ENCODE results near the gene CYYR1.

Gene CYYR1

DNA sequence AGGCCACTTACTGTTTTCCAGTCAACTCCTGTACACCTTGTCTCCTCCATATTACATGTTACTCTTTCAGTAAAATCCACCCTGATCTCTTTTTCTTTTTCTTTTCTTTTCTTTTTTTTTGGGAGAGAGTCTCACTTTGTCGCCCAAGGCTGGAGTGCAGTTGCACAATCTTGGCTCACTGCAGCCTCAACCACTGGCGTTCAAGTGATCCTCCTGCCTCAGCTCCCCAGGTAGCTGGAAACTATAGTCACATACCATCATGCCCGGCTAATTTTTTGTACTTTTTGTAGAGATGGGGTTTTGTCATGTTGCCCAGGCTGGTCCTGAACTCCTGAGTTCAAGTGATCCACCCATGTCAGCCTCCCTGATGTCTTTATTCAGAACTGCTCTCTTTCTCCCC, 57.8 kb downstream of the CYYR1 start:
- H3K27me3 ChIP-seq (replicated peaks in 2 of 5; ENCODE audit: control insufficient read depth in 4 of 5, insufficient read depth in 5 of 5, low read length in 4 of 5) = no peaks in the 10 kb centered on the region
- no peak overlapping the region for H3K27ac ChIP-seq (ENCODE audit: insufficient read depth in 1 of 2, low read depth in 1 of 2, low read length in 2 of 2, poor library complexity in 1 of 2, severe bottlenecking in 2 of 2)
- ChIA-PET CTCF (no interaction called here), POLR2A (no interaction called here)
- no peaks in the 10 kb centered on the region for H3K4me1 ChIP-seq (ENCODE audit: control extremely low read depth in 1 of 4, control insufficient read depth in 4 of 4, insufficient read depth in 4 of 4, low read length in 3 of 4)
- DNase-seq = no peak
- H3K9me3 ChIP-seq (ENCODE audit: control extremely low read depth in 1 of 5, control insufficient read depth in 4 of 5, insufficient read depth in 2 of 5, low read depth in 1 of 5, low read length in 4 of 5) = peaks cover 0 to 11% (median 0%) of the 10 kb centered on the region in 5 experiments
- peaks cover 0 to 8% (median 8%) of the 10 kb centered on the region in 4 experiments for H3K36me3 ChIP-seq (ENCODE audit: control insufficient read depth in 4 of 4, insufficient read depth in 4 of 4, low read length in 3 of 4)
- 70% methylated on average over 2 of the region's 3 CpGs for WGBS (ENCODE audit: insufficient coverage)
- no peak overlapping the region for H3K4me3 ChIP-seq (ENCODE audit: control insufficient read depth in 1 of 7, extremely low read depth in 1 of 7, insufficient read depth in 4 of 7, low read depth in 2 of 7, low read length in 6 of 7)

DNA sequence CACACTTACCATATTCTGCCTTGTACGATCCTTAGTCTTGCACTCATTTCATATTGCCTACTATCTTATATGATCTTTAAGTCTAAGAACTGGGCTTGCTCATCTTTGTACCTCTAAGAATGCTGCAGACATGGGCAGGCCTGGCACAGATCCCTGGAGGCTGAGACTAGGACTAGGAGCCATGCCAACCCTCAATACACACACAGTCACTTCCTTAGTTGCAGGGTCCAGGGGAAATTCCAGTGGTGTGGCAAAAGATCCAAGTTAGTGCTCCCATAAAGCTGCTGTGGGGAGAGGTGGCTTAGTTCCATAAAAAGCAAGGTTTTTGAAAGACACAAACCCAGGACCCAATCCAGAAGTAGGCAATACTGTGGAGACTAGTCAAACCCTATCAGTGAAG, 59.9 kb downstream of the CYYR1 start:
- H3K4me1 ChIP-seq (ENCODE audit: control extremely low read depth in 1 of 4, control insufficient read depth in 4 of 4, insufficient read depth in 4 of 4, low read length in 3 of 4) = no peaks in the 10 kb centered on the region
- peaks cover under 1 to 5% (median 2%) of the 10 kb centered on the region in 4 experiments for H3K36me3 ChIP-seq (ENCODE audit: control insufficient read depth in 4 of 4, insufficient read depth in 4 of 4, low read length in 3 of 4)
- H3K9me3 ChIP-seq (ENCODE audit: control extremely low read depth in 1 of 5, control insufficient read depth in 4 of 5, insufficient read depth in 2 of 5, low read depth in 1 of 5, low read length in 4 of 5) = peaks cover 0 to 4% (median 0%) of the 10 kb centered on the region in 5 experiments
- no peak for DNase-seq
- no peaks in the 10 kb centered on the region for H3K27me3 ChIP-seq (replicated peaks in 2 of 5; ENCODE audit: control insufficient read depth in 4 of 5, insufficient read depth in 5 of 5, low read length in 4 of 5)
- ChIA-PET CTCF (no interaction called here), POLR2A (no interaction called here)
- H3K27ac ChIP-seq (ENCODE audit: insufficient read depth in 1 of 2, low read depth in 1 of 2, low read length in 2 of 2, poor library complexity in 1 of 2, severe bottlenecking in 2 of 2) = no peak overlapping the region
- no peak overlapping the region for H3K4me3 ChIP-seq (ENCODE audit: control insufficient read depth in 1 of 7, extremely low read depth in 1 of 7, insufficient read depth in 4 of 7, low read depth in 2 of 7, low read length in 6 of 7)
- WGBS (ENCODE audit: insufficient coverage) = no CpG with 5 or more reads among the region's 1 CpG

GRCh38 chr21:26512664-26513063, 60.4 kb downstream of the CYYR1 start:
- Histone ChIP-seq H3K36me3 (ENCODE audit: control insufficient read depth in 4 of 4, insufficient read depth in 4 of 4, low read length in 3 of 4) (peaks cover 0 to 3% (median under 1%) of the 10 kb centered on the region in 4 experiments), H3K4me1 (ENCODE audit: control extremely low read depth in 1 of 4, control insufficient read depth in 4 of 4, insufficient read depth in 4 of 4, low read length in 3 of 4) (no peaks in the 10 kb centered on the region), H3K27me3 (replicated peaks in 2 of 5; ENCODE audit: control insufficient read depth in 4 of 5, insufficient read depth in 5 of 5, low read length in 4 of 5) (no peaks in the 10 kb centered on the region), H3K4me3 (ENCODE audit: control insufficient read depth in 1 of 7, extremely low read depth in 1 of 7, insufficient read depth in 4 of 7, low read depth in 2 of 7, low read length in 6 of 7) (no peak overlapping the region), H3K9me3 (ENCODE audit: control extremely low read depth in 1 of 5, control insufficient read depth in 4 of 5, insufficient read depth in 2 of 5, low read depth in 1 of 5, low read length in 4 of 5) (no peaks in the 10 kb centered on the region), H3K27ac (ENCODE audit: insufficient read depth in 1 of 2, low read depth in 1 of 2, low read length in 2 of 2, poor library complexity in 1 of 2, severe bottlenecking in 2 of 2) (no peak overlapping the region)
- no peak for DNase-seq
- WGBS (ENCODE audit: insufficient coverage) = 96% methylated on average over 4 of the region's 5 CpGs
- POLR2A ChIA-PET = interaction anchor here (0.5 kb wide), 1 partner anchor 232 kb away, joined by 3 read pairs; no protein-coding TSS in a partner anchor
- CTCF ChIA-PET = no interaction called here

DNA sequence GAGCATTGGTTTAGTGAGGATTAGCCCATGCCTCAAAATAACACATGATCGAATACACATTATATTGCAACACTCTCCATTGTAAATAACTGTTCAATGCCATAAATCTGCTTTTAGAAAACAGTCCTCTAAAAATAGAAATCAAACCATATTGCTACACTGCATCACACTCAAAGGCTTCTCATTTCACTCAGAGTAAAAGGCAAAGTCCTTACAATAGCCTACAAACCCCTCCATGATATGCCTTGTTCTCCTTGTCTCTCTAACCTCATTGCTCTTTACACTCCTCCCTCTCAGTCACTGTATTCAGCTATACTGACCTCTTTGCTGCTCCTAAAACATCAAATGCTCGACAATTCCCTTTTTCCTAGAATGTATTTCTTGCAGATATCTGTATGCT, 64.2 kb downstream of the CYYR1 start:
- POLR2A ChIA-PET = no interaction called here

DNA sequence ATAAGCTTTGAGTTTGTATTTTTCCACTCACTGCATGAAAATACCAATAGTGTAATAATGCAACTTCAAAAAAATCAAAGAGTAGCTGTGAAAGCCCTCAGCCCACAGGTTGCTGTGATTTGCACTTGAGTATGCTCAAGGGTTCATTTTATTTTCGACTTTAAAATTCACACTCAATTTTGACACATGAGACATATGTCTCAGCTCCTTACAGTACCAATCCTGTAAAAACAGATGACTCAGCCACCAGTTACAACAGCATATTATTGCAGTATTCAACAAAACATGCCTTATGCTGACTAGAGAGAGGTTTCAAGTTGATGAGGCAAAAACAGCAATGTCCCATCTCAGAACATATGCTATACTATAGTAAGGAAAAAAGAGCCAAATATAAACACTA, 66.1 kb downstream of the CYYR1 start:
- POLR2A ChIA-PET = no interaction called here
- DNase-seq = no peak
- 86% methylated on average over 1 of the region's 1 CpG for WGBS (ENCODE audit: insufficient coverage)

More for the DNA sequence above, 64.2 kb downstream of the CYYR1 start:
- H3K4me1 ChIP-seq (ENCODE audit: control extremely low read depth in 1 of 4, control insufficient read depth in 4 of 4, insufficient read depth in 4 of 4, low read length in 3 of 4) = no peaks in the 10 kb centered on the region
- H3K4me3 ChIP-seq (ENCODE audit: control insufficient read depth in 1 of 7, extremely low read depth in 1 of 7, insufficient read depth in 4 of 7, low read depth in 2 of 7, low read length in 6 of 7) = no peak overlapping the region
- WGBS (ENCODE audit: insufficient coverage) = 90% methylated on average over 1 of the region's 2 CpGs
- peaks cover 0 to 2% (median 0%) of the 10 kb centered on the region in 4 experiments for H3K36me3 ChIP-seq (ENCODE audit: control insufficient read depth in 4 of 4, insufficient read depth in 4 of 4, low read length in 3 of 4)
- no peak overlapping the region for H3K27ac ChIP-seq (ENCODE audit: insufficient read depth in 1 of 2, low read depth in 1 of 2, low read length in 2 of 2, poor library complexity in 1 of 2, severe bottlenecking in 2 of 2)
- H3K9me3 ChIP-seq (ENCODE audit: control extremely low read depth in 1 of 5, control insufficient read depth in 4 of 5, insufficient read depth in 2 of 5, low read depth in 1 of 5, low read length in 4 of 5) = no peaks in the 10 kb centered on the region
- CTCF ChIA-PET = no interaction called here
- no peaks in the 10 kb centered on the region for H3K27me3 ChIP-seq (replicated peaks in 2 of 5; ENCODE audit: control insufficient read depth in 4 of 5, insufficient read depth in 5 of 5, low read length in 4 of 5)
- no peak for DNase-seq

DNA sequence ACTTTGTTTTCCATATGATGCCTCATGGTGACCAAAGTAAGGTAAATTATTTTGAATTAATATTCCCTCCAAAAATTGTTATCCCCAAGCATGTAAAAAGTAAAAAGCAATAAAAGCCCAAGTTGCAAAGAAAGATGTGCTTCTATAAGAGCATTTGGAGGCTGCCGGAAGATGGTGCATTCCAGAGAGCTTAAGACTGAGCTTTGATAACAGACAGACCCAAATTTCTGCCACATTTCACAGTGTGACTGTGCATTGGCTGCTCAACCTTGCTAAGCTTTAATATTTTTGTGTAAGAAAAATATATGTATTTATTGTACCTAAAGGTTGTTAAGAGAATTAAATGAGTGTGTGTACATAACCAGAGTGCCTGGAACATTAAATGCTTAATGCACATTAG, 67.9 kb downstream of the CYYR1 start:
- CTCF ChIA-PET = interaction anchor here (0.6 kb wide), 1 partner anchor 690 kb away, joined by 3 read pairs; no protein-coding TSS in a partner anchor
- DNase-seq = no peak
- WGBS (ENCODE audit: insufficient coverage) = 100% methylated on average over 1 of the region's 1 CpG
- peaks cover 0 to 3% (median 0%) of the 10 kb centered on the region in 5 experiments for H3K9me3 ChIP-seq (ENCODE audit: control extremely low read depth in 1 of 5, control insufficient read depth in 4 of 5, insufficient read depth in 2 of 5, low read depth in 1 of 5, low read length in 4 of 5)
- no peaks in the 10 kb centered on the region for H3K4me1 ChIP-seq (ENCODE audit: control extremely low read depth in 1 of 4, control insufficient read depth in 4 of 4, insufficient read depth in 4 of 4, low read length in 3 of 4)
- no peak overlapping the region for H3K27ac ChIP-seq (ENCODE audit: insufficient read depth in 1 of 2, low read depth in 1 of 2, low read length in 2 of 2, poor library complexity in 1 of 2, severe bottlenecking in 2 of 2)
- H3K27me3 ChIP-seq (replicated peaks in 2 of 5; ENCODE audit: control insufficient read depth in 4 of 5, insufficient read depth in 5 of 5, low read length in 4 of 5) = no peaks in the 10 kb centered on the region
- H3K4me3 ChIP-seq (ENCODE audit: control insufficient read depth in 1 of 7, extremely low read depth in 1 of 7, insufficient read depth in 4 of 7, low read depth in 2 of 7, low read length in 6 of 7) = no peak overlapping the region
- H3K36me3 ChIP-seq (ENCODE audit: control insufficient read depth in 4 of 4, insufficient read depth in 4 of 4, low read length in 3 of 4) = peaks cover 0 to 5% (median 2%) of the 10 kb centered on the region in 4 experiments
- POLR2A ChIA-PET = no interaction called here

More for the DNA sequence above, 66.1 kb downstream of the CYYR1 start:
- no peak overlapping the region for H3K27ac ChIP-seq (ENCODE audit: insufficient read depth in 1 of 2, low read depth in 1 of 2, low read length in 2 of 2, poor library complexity in 1 of 2, severe bottlenecking in 2 of 2)
- no peaks in the 10 kb centered on the region for H3K4me1 ChIP-seq (ENCODE audit: control extremely low read depth in 1 of 4, control insufficient read depth in 4 of 4, insufficient read depth in 4 of 4, low read length in 3 of 4)
- no peaks in the 10 kb centered on the region for H3K9me3 ChIP-seq (ENCODE audit: control extremely low read depth in 1 of 5, control insufficient read depth in 4 of 5, insufficient read depth in 2 of 5, low read depth in 1 of 5, low read length in 4 of 5)
- H3K36me3 ChIP-seq (ENCODE audit: control insufficient read depth in 4 of 4, insufficient read depth in 4 of 4, low read length in 3 of 4) = peaks cover 0 to 2% (median 0%) of the 10 kb centered on the region in 4 experiments
- H3K27me3 ChIP-seq (replicated peaks in 2 of 5; ENCODE audit: control insufficient read depth in 4 of 5, insufficient read depth in 5 of 5, low read length in 4 of 5) = no peaks in the 10 kb centered on the region
- CTCF ChIA-PET = interaction anchor here (1.1 kb wide), 1 partner anchor 81 kb away, joined by 3 read pairs; no protein-coding TSS in a partner anchor
- no peak overlapping the region for H3K4me3 ChIP-seq (ENCODE audit: control insufficient read depth in 1 of 7, extremely low read depth in 1 of 7, insufficient read depth in 4 of 7, low read depth in 2 of 7, low read length in 6 of 7)

DNA sequence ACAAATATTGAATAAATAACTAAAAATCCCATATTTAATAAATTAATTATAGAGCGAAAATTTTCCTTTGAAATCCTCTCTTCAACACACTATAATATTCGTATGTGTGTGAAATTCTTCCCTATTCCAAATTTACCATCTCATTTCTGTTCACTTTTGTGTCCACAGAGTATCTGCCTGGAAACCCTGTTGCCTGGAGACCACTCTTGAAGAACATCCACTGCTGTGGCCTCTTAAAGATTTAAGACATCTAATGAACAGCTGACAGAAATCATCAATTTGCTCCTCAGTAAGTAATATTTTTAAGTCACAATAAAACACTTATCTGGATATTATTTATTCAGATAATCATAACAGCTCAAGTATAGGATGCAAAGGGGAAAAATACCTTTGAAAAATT, 69.7 kb downstream of the CYYR1 start:
- Histone ChIP-seq H3K36me3 (ENCODE audit: control insufficient read depth in 4 of 4, insufficient read depth in 4 of 4, low read length in 3 of 4) (peaks cover 0 to 16% (median 4%) of the 10 kb centered on the region in 4 experiments), H3K4me3 (ENCODE audit: control insufficient read depth in 1 of 7, extremely low read depth in 1 of 7, insufficient read depth in 4 of 7, low read depth in 2 of 7, low read length in 6 of 7) (no peak overlapping the region), H3K27me3 (replicated peaks in 2 of 5; ENCODE audit: control insufficient read depth in 4 of 5, insufficient read depth in 5 of 5, low read length in 4 of 5) (no peaks in the 10 kb centered on the region), H3K27ac (ENCODE audit: insufficient read depth in 1 of 2, low read depth in 1 of 2, low read length in 2 of 2, poor library complexity in 1 of 2, severe bottlenecking in 2 of 2) (no peak overlapping the region), H3K9me3 (ENCODE audit: control extremely low read depth in 1 of 5, control insufficient read depth in 4 of 5, insufficient read depth in 2 of 5, low read depth in 1 of 5, low read length in 4 of 5) (peaks cover 0 to 15% (median 0%) of the 10 kb centered on the region in 5 experiments), H3K4me1 (ENCODE audit: control extremely low read depth in 1 of 4, control insufficient read depth in 4 of 4, insufficient read depth in 4 of 4, low read length in 3 of 4) (no peaks in the 10 kb centered on the region)
- CTCF ChIA-PET = no interaction called here
- no peak for DNase-seq
- WGBS (ENCODE audit: insufficient coverage) = no CpG with 5 or more reads among the region's 2 CpGs
- POLR2A ChIA-PET = no interaction called here

All from common myeloid progenitor, CD34-positive (primary cell).